Stimulated activated CD4-positive, alpha-beta T cell treated with anti-CD3 and anti-CD28 coated beads, Interleukin-12 subunit alpha, Interleukin-12 subunit beta, amount 100 ng/mL, for 24 hours (primary cell): ENCODE data around the gene TENT5C.

Source experiments
- DNase-seq, 2 experiments: peaks; one replicate each; pipeline ENCODE4 v3.0.0-alpha.2; 2020; ENCODE audit warnings: low read depth in 2 of 2

TENT5C gene

GRCh38 chr1:117634631-117635030 lies 28.8 kb downstream of the TENT5C start:
- no peak for DNase-seq

GRCh38 chr1:117635805-117636204 lies 30.0 kb downstream of the TENT5C start:
- no peak for DNase-seq

- DNase-seq, result no peak
Measured at GRCh38 chr1:117636637-117637425, 31.0 kb downstream of the TENT5C start.

DNA sequence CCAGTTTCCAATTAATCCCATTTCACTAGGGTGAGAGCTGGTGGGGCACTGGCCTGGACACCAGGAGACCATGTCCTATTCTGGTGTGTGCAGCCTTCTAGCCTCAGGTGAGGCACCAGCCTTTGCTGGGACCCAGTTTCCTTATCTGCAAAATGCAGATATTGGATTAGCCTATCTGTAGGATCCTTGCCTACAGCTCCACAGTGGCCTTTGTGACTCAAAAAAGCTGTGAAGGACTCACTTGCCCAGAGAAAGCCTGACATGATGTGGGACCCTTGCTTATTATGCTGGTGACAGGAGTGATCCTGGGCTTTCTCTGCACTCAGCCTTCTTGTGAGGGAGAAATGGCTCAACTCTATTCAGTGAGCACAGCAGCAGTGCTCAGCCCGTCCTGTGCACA lies 32.3 kb downstream of the TENT5C start:
- DNase-seq, result no peak

DNA sequence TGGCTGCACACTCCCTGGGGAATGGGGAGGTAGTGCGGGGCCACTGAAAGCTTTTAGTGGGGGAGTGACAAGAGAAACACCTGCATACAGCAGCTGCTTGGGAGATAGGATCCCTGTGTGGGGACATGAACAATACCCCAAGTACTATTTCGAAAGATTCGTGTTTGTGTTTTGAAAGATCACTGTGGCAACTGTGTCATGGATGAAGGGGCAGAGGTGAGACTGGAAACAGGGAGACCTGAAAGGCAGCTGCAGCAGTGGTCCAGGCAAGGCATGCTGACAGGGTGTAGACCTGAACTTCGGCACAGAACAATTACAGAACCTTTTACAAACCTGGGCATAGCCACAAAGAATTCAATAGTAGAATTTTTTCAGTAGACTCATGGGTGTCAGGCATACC lies 32.9 kb downstream of the TENT5C start:
- DNase-seq, result no peak

GRCh38 chr1:117639741-117640140 lies 33.9 kb downstream of the TENT5C start:
- no peak for DNase-seq

DNA sequence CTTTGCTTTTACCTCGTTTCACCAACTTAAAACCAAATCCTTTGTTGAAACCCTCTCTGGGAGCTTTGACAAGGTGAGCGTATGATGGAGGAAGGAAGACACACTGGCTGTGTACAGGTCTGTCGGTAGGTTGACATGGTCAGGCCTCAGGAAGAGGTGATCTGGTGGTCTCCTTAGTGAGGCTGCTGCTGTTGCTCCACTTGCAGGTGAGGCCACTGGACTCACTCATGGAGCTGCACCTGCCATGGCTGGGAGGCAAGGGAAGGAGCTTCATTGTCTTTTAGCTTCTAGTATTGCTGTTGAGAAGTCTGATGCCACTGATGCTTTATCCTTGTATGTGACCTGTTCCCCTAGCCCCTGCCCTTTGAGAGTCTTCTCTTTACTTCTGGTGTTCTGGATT lies 35.7 kb downstream of the TENT5C start:
- no peak for DNase-seq

GRCh38 chr1:117642963-117643362 lies 37.1 kb downstream of the TENT5C start:
- DNase-seq, result no peak

DNA sequence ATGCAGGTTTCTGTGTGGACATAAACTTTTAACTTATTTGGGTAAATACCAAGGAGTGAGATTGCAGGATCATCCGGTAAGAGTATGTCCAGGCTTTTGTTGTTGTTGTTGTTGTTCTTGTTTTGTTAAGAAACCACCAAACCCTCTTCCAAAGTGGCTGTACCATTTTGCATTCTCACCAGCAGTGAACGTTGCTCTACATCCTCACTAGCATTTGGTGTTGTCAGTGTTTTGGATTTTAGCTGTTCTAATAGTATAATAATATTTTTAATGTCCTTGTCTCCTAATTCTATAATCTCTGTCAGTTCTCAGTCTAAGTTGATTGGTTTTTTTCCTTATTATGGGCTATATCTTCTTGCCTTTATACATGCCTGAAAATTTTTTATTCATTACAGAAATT lies 37.8 kb downstream of the TENT5C start:
- no peak for DNase-seq

DNA sequence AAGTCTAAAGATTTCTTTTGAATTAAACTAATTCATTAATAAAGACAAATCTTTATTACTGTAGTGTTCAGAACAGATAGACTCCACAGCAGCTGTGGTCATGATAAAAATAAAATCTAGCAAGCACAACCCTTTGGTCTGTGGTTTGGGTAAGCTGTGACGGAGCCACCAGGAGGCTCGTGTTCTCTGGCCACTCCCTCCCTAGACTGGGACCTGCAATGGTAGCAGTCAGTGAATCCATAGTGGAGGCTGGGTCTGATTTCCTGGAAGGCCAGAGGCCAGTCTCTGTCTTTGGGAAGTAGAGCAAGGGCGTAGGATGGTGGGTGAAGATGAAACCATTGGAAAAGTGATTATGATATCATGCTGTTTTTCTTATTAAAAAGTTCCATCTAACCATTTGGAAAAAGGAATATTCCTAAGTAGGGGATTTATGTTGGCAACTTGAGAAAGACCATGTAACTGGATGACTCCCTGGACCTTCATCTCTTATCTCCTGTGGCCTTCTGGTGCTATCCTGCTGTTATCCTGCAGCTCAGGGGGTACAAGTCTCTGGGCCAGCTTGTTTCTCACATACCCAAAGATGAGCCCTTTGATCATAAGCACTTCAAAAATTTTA lies 39.0 kb downstream of the TENT5C start:
- DNase-seq, result no peak

DNA sequence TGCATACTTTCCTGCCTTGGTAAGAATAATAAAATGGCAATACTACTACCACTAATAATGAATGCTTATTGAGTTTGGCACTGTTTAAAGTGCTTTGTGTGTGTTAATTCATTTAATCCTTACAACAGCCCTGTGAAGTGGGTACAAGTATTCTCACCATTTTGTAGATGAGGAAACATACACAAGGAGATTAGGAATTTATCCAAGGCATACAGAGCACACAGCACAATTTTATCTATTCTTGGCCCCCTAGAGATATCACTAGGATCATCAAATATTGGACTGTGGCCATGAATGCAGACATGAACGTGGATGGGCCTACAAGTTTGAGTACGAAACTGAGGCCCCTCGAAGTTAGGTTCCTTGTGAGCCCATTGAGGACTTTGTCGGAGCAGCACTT lies 39.5 kb downstream of the TENT5C start:
- DNase-seq, result no peak

DNA sequence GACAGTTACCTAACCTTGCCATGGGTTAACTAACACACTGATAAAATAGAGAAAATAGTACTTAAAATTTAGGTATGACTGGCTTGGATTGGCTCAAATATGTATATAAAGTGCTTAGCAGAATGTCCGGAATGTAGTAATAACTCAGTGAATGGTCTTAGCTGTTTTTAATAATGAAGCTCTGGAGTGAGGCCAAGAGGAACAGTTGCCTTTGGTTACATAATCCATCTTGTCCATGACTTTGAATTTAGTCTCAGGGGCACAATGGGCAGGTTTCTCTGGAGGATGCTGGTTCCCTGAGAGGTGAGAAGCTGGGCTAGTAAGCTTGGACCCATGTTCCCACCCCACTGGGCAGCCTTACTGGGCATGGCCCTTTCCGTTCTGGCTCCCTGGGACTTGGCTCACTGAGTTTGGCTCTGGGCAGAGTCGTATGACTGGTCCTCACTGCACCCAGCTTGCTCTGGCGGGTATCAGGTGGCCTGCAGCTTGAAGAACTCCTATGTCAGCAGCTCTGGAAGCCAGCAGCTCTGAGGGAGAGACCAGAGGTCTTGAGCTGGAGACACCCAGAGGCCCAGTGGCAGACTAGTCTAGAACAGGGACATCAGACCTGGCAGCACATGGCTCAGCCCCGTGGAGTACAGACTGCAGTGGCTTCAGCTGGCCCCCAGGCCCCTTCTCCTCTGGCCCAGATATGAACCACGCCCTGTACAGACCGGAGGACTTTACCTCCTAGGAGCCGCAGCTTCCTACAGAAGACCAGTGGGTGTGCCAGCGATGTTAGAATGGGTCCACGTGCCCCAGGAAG lies 40.4 kb downstream of the TENT5C start:
- DNase-seq, result no peak

DNA sequence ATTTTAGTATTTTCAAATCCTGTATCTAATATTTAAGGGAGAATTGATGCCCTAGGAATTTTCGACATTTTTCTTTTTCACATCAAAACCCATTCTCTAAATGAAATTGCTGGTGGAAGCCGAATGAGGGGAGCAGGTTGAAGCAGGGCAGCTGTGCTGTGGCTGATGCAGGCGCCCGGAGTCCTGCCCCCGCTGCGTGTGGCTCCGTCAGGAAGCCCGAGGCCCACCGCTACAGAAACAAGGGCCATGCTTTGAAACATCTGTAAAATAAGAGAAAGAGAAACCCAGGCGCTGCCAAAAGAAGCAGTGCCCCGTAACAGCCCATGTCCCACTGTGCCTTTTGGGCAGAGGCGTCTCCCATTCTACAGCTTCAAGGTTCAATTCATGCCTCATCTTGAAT lies 41.1 kb downstream of the TENT5C start:
- DNase-seq, result no peak

DNA sequence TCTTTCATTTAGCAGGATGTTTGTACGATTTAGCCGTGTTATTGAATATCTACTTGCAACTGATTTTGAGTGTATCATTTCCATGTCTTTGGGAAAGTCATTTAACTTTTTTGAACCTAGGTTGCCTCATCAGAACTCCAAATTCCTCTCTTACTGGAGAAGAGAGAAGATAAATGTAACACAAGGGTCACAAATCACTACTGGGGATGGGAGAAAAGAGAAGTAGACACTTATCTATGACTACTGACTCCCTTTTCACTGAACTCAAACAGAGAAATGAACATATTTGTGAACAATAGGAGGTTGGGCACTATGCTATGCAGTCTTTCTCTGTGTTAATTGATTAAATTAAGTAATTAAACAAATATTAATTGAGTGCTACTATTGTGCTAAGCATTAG lies 42.2 kb downstream of the TENT5C start:
- DNase-seq, result no peak

DNA sequence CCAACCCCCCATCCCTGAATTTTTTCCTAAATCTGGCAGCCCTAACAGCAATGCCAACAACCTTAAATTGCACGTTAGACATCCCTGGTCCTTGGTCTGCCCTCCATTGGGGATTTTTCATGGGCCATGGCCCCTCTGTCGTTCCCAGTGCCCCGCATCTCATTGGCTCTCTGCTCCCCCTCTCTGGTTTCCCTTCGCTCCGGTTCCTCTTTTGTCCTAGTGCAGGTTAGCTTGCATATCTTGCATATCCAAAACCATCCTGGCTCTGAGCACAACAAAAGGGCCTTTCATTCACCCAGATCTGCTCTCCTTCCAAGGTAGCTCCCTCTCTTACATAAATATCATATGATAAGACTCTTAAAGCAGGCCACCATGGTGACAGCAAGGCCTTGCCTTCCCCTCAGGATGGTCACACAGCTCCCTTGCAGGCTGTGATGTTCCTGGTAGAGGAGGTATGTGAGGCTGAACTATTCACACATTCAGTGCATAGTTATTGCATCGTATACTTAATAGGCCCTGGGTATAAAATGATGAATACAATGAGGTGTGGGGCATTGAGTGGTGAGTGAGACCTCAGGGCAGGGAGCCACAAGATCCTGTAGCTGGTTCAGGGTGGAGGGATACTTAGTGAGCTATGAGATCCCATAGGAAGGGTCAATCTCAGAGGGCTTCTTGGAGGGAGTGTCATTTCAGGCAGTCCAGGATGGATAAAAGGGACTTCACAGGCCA lies 45.2 kb downstream of the TENT5C start:
- DNase-seq, result no peak

- no peak for DNase-seq
Measured at GRCh38 chr1:117651616-117652015, 45.8 kb downstream of the TENT5C start.

DNA sequence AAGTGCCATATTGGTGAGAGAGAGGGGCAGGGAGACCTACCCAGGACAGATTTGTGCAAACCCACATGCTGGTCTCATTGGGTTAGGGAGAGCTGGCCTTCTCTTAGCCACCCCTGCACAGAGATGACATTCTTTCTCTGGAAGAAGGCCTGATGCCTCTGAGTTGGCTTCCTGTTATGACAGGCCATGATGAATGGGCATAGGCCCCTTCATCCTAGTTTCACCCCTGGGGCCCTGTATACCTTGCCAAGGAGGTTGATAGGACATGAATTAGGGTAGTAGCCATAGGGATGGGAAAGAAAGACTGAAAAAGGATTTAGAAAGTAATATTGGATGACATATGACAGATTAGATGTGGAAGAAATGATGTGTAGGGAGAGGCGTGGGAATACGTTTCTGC lies 46.6 kb downstream of the TENT5C start:
- no peak for DNase-seq

DNA sequence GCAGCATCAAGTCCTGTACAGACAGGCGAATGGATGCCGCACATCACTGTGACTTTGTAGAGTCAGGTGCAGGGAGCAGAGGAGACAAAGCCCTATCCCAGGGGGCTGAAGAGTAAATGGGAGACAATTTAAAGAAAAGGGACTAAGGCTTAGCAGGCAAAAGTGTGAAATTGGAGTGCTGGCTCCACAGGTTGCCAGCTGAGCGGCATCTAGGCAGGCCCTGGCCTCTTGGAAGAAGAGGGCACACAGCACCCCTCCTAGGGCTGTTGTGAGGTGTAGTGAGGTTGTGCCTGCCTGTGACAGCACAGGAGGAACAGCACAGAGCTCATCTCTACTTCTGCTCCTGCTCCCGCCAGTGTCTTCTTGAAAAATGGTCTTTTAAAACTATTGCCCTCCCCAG lies 47.3 kb downstream of the TENT5C start:
- DNase-seq, result no peak

- DNase-seq, result peak in 1 of 2 experiments; percentile 16
Measured at GRCh38 chr1:117653732-117654492, 48.1 kb downstream of the TENT5C start.

DNA sequence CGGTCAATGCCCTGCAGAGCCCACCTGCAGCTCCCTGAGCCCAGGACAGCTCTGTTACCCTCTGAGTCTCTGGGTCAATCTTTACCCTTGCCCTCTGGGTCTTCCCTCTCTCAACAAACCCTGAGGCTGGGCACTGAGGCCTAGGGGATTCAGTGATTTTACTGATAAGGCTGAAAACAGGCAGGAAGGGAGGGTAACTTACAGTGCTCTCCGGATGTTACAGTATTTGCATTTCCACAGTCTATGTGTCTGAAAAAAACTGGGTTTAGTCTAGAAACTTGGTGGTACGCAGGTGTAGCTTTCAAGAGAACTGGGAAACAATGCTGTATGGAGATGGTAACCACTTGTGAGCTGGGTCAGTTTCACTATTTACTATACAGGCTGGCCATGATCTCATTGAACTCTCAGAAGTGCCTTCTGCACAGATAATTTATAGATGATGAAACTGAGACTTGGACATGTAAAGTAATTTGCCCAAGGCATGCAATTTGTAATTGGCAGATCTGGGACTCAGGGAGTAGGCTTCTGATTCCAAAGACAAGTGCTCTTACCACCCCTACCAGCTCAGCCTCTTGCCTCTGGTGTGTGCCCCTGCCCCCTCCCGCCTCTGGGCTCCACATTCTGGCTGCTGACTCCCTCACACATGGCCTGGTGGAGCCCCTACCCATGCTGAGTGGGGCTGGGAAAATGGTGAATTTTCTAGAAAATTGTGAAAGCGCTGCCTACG lies 48.8 kb downstream of the TENT5C start:
- no peak for DNase-seq

DNA sequence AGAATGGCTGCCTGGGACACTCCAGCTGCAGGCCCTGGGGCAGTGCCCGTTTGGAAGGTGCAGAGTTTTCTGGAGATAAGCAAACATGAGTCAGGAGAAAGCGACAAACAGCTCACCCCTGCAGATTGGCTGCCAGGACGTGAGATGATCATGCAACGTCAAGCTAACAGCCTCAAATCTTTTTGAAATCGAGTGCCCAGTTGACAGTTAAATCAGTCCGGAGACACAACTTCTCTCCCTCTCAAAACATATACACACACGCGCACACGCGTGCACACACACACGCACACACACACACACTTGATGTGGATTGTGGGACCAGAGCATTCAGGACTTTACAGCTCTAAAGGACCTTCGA lies 49.4 kb downstream of the TENT5C start:
- DNase-seq, result no peak
